HepG2 (cell line): ENCODE data around the gene SIT1. TPM values are rescaled to one million over a fixed set of nuclear protein-coding genes. Genes with fewer than 3 reads are reported as not detected.
A peak's percentile ranks its signal among the peaks of the same experiment; 100 is the strongest.

ENCODE experiments used
- DZIP1 ChIP-seq: sonication (generic); formaldehyde crosslinking; IDR thresholded peaks from 2 replicates; pipeline ENCODE4 v1.5.0; 2020; ENCODE audit warnings: mild to moderate bottlenecking, missing genetic modification reagents
- GATA4 ChIP-seq: sonication (generic); IDR thresholded peaks from 2 replicates; pipeline ENCODE4 v1.6.1; 2016; ENCODE audit warnings: antibody characterized with exemption, low read depth, borderline replicate concordance
- IRX3 ChIP-seq: sonication (generic); formaldehyde crosslinking; IDR thresholded peaks from 2 replicates; pipeline ENCODE4 v1.8.1; 2023; ENCODE audit warnings: mild to moderate bottlenecking, low read depth, missing genetic modification reagents, borderline replicate concordance
- MLX ChIP-seq: IDR thresholded peaks from 2 replicates; pipeline ENCODE4 v1.6.1; 2016
- MTA1 ChIP-seq: sonication (generic); formaldehyde crosslinking; IDR thresholded peaks from 2 replicates; pipeline ENCODE4 v1.4.0; 2020; ENCODE audit warnings: missing genetic modification reagents, mild to moderate bottlenecking, borderline replicate concordance
- NFYC ChIP-seq: IDR thresholded peaks from 2 replicates; pipeline ENCODE4 v1.6.1; 2016; ENCODE audit warnings: missing genetic modification reagents, missing compliant biosample characterization
- SIN3B ChIP-seq: fragments of 150-350 bp; IDR thresholded peaks from 2 replicates; pipeline ENCODE4 v1.6.1; 2014; ENCODE audit warnings: low read length
- SP5 ChIP-seq: IDR thresholded peaks from 2 replicates; pipeline ENCODE4 v1.6.1; 2016; ENCODE audit warnings: low read depth, borderline replicate concordance
- ZBTB21 ChIP-seq: sonication (generic); formaldehyde crosslinking; IDR thresholded peaks from 2 replicates; pipeline ENCODE4 v1.4.0; 2020; ENCODE audit warnings: missing genetic modification reagents
- ZNF282 ChIP-seq: fragments of 450-650 bp; IDR thresholded peaks from 2 replicates; pipeline ENCODE4 v1.6.1; 2018; ENCODE audit not compliant: partially characterized antibody
- ZNF510 ChIP-seq: sonication (generic); formaldehyde crosslinking; IDR thresholded peaks from 2 replicates; pipeline ENCODE4 v1.4.0; 2020; ENCODE audit warnings: low read depth, mild to moderate bottlenecking, missing genetic modification reagents
- ZNF646 ChIP-seq: sonication (generic); formaldehyde crosslinking; IDR thresholded peaks from 2 replicates; pipeline ENCODE4 v1.9.0; 2021; ENCODE audit warnings: mild to moderate bottlenecking, missing genetic modification reagents
- ZNF672 ChIP-seq: sonication (generic); formaldehyde crosslinking; IDR thresholded peaks from 2 replicates; pipeline ENCODE4 v1.8.1; 2022; ENCODE audit warnings: missing genetic modification reagents
- polyA plus RNA-seq, 8 experiments: library from polyadenylated mRNA; depleted of rRNA in 3 of 8; stranded (reverse) in 7 of 8; unstranded in 1 of 8; fragments of >200 nt; fragmentation: Illumina TruSeq in 4 of 8; extraction: Trizol in 4 of 8; gene quantifications; 2 replicates each; pipeline versions ENCODE4 v1.2.1 to v1.2.3, GENCODE V29; 2011 to 2016; ENCODE audit warnings: low read depth in 4 of 8, missing spikeins in 1 of 8, mixed read lengths in 1 of 8; ENCODE audit not compliant: insufficient read depth in 1 of 8
- total RNA-seq, 5 experiments: library from RNA; depleted of rRNA; stranded (reverse); fragments of >200 nt; fragmentation: Illumina TruSeq; extraction: Trizol; gene quantifications; 2 replicates each; pipeline ENCODE4 v1.2.3, GENCODE V29; 2016; ENCODE audit warnings: low read depth in 1 of 5
- TF ChIP-seq, protein P1 (sequence below): sonication (generic); formaldehyde crosslinking; IDR thresholded peaks from 2 replicates; pipeline ENCODE4 v1.4.0; 2020; ENCODE audit warnings: mild to moderate bottlenecking, low read depth, missing genetic modification reagents
- TF ChIP-seq, protein P2 (sequence below): sonication (generic); formaldehyde crosslinking; IDR thresholded peaks from 2 replicates; pipeline ENCODE4 v1.4.0; 2020; ENCODE audit warnings: mild to moderate bottlenecking, missing genetic modification reagents

SIT1 gene
- total and polyA plus RNA-seq, 2 of the 13 experiments (the other 11 are each of a cell fraction or from before 2014, with no cell fraction given), result 0.09 to 6.7 TPM

GRCh38 chr9:35664531-35665470, 14.1 kb upstream of the SIT1 start, which contains the start of gene ARHGEF39 (continued):
- TF ChIP-seq ZNF646 (CRISPR knock-in tag), result no peak
- 0 out of 2 replicates have a peak, but pooled peaks have one; percentile 19 for TF ChIP-seq NFYC
- TF ChIP-seq ZNF282, result no peak
- TF ChIP-seq, protein P1, sequence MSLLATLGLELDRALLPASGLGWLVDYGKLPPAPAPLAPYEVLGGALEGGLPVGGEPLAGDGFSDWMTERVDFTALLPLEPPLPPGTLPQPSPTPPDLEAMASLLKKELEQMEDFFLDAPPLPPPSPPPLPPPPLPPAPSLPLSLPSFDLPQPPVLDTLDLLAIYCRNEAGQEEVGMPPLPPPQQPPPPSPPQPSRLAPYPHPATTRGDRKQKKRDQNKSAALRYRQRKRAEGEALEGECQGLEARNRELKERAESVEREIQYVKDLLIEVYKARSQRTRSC, result no peak
- TF ChIP-seq DZIP1 (CRISPR knock-in tag), result no peak
- peak; percentile 85; the same call in 1 of the 2 replicates for TF ChIP-seq ZNF672 (CRISPR knock-in tag)
- TF ChIP-seq ZBTB21 (CRISPR knock-in tag), result no peak
- TF ChIP-seq, protein P2, sequence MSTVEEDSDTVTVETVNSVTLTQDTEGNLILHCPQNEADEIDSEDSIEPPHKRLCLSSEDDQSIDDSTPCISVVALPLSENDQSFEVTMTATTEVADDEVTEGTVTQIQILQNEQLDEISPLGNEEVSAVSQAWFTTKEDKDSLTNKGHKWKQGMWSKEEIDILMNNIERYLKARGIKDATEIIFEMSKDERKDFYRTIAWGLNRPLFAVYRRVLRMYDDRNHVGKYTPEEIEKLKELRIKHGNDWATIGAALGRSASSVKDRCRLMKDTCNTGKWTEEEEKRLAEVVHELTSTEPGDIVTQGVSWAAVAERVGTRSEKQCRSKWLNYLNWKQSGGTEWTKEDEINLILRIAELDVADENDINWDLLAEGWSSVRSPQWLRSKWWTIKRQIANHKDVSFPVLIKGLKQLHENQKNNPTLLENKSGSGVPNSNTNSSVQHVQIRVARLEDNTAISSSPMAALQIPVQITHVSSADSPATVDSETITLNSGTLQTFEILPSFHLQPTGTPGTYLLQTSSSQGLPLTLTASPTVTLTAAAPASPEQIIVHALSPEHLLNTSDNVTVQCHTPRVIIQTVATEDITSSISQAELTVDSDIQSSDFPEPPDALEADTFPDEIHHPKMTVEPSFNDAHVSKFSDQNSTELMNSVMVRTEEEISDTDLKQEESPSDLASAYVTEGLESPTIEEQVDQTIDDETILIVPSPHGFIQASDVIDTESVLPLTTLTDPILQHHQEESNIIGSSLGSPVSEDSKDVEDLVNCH, result no peak
- TF ChIP-seq IRX3 (CRISPR knock-in tag), result no peak; the same call in 1 of the 2 replicates
- TF ChIP-seq SIN3B, result peak; percentile 76
- no peak for TF ChIP-seq ZNF510 (CRISPR knock-in tag)
- no peak for TF ChIP-seq MLX
- no peak for TF ChIP-seq GATA4
- peak; percentile 74; the same call in 1 of the 2 replicates for TF ChIP-seq MTA1
- TF ChIP-seq SP5 (CRISPR knock-in tag), result peak; percentile 70; the same call in 1 of the 2 replicates
